Activated gamma-delta T cell (primary cell): ENCODE data around the gene SYNGR3.

ENCODE experiments used
- DNase-seq: peaks from one replicate; lab custom pipeline; 2025; lab: John Stamatoyannopoulos, UW

Gene SYNGR3

GRCh38 chr16:1976951-1977874 is 12.6 kb upstream of the SYNGR3 start:
- DNase-seq: no peak

GRCh38 chr16:1977875-1978268 is 11.9 kb upstream of the SYNGR3 start:
- no peak for DNase-seq

- DNase-seq: no peak
Measured at GRCh38 chr16:1978476-1979120, 11.2 kb upstream of the SYNGR3 start.

- DNase-seq: no peak
Measured at GRCh38 chr16:1979271-1980029, 10.3 kb upstream of the SYNGR3 start.

- no peak for DNase-seq
Measured at GRCh38 chr16:1980030-1980769, 9.6 kb upstream of the SYNGR3 start.

- no peak for DNase-seq
Measured at GRCh38 chr16:1980770-1981087, 9.0 kb upstream of the SYNGR3 start.

- DNase-seq: no peak
Measured at GRCh38 chr16:1981398-1981836, 8.4 kb upstream of the SYNGR3 start, which contains the start of gene NOXO1. NOXO1 (minus strand) TSS chr16:1981469; CDS start chr16:1981179, 290 bp downstream.

GRCh38 chr16:1982013-1982433 is 7.7 kb upstream of the SYNGR3 start:
- no peak for DNase-seq

- DNase-seq: no peak
Measured at GRCh38 chr16:1982991-1983543, 6.7 kb upstream of the SYNGR3 start.

GRCh38 chr16:1983544-1984346 is 6.0 kb upstream of the SYNGR3 start, which contains the start of gene GFER:
GFER (plus strand) TSS chr16:1984193; CDS start chr16:1984219, 26 bp downstream.
- DNase-seq: peak; percentile 59

- DNase-seq: no peak
Measured at GRCh38 chr16:1984347-1985225, 5.2 kb upstream of the SYNGR3 start.

GRCh38 chr16:1985466-1986150 is 4.2 kb upstream of the SYNGR3 start:
- no peak for DNase-seq

GRCh38 chr16:1987198-1987597 is 2.6 kb upstream of the SYNGR3 start:
- no peak for DNase-seq

- DNase-seq: no peak
Measured at GRCh38 chr16:1990101-1990350, 256 bp downstream of the SYNGR3 start.

GRCh38 chr16:1990351-1991134 is 773 bp downstream of the SYNGR3 start:
- no peak for DNase-seq

GRCh38 chr16:1991135-1991551 is 1.4 kb downstream of the SYNGR3 start:
- DNase-seq: no peak

GRCh38 chr16:1991588-1991947 is 1.8 kb downstream of the SYNGR3 start:
- DNase-seq: no peak

- DNase-seq: peak; percentile 99
Measured at GRCh38 chr16:1991948-1992703, 2.4 kb downstream of the SYNGR3 start.
